ENCODE data around the gene CGREF1. TPM values are rescaled to one million over a fixed set of nuclear protein-coding genes. Genes with fewer than 3 reads are reported as not detected.
A peak's percentile ranks its signal among the peaks of the same experiment; 100 is the strongest.

Gene CGREF1
- total RNA-seq, 1 experiment from 2014 or later = 12.9 TPM

GRCh38 chr2:27051902-27052645 lies 66.9 kb downstream of the CGREF1 start:
- BruUV-seq (replicated peaks) = no TSS peak
- no peaks in the 10 kb centered on the region for H3K27me3 Mint-ChIP-seq (ENCODE audit: insufficient read depth, unreplicated experiment)

DNA sequence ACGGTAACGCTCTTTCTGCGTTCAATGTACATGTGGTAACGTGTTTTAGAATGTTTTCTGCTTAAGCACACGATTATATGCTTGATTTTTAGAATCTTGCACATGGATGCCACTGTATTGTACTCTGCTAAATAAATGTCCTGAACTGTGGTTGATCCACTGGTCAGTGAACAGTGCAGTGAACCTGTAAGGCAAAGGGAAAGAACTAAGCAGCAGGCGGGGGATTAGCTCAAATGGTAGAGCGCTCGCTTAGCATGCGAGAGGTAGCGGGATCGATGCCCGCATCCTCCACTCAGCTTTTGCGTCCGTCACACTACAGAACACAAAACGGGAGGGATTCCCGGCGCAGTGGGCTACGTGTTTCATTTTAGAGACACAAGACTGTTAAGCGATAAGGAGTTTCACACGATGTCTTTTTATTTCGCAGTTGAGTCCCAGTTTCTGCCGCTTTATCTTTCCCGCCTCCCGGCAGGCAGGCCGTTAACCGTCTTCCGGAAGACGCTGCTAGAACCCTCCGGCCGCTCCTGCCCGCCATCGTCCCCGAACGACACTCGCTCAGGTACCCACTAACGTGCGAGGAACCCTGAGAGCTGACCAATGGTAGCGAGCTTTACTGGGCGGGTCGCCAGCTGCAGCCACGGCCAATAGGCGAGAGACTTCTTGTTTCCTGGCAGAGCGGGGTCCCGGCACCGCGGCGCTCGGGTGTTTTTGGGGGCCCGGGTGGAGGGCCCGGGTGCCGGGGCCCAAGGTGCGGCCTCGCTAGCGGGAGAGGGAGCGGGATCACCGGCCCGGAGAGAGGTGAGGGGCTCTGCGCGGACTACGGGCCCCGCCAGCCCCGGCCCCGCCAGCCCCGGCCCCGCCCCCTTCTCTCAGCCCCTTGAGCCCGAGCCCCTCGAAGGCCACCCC lies 67.7 kb downstream of the CGREF1 start, which contains the start of gene AGBL5:
Gene AGBL5 (plus strand): TSS at position 673 of the 906 bp plus-strand sequence. CDS start 1,291 bp downstream, outside the sequence.
- intact Hi-C loops (cut with micrococcal nuclease) = loop anchor here (1.0 to 2.0 kb wide), 3 partner anchors 19 to 90 kb away; partner anchors contain the start of genes KHK and TMEM214
- peak; percentile 91 for DNase-seq (ENCODE audit: unreplicated experiment)
- H3K27ac Mint-ChIP-seq (ENCODE audit: low read depth, unreplicated experiment) = peak within 1 kb of the TSS; percentile 84
- CTCF ChIA-PET = interaction anchor here (0.6 to 1.7 kb wide), 9 partner anchors 14 to 251 kb away, joined by 3 to 5 read pairs (median 4); partner anchors contain the start of gene OST4
- no peaks in the 10 kb centered on the region for H3K27me3 Mint-ChIP-seq (ENCODE audit: insufficient read depth, unreplicated experiment)
- no TSS peak for BruUV-seq (replicated peaks)
- H3K4me3 Mint-ChIP-seq (ENCODE audit: unreplicated experiment) = peak within 1 kb of the TSS; percentile 93
- peaks cover 40% of the 10 kb centered on the region for H3K36me3 Mint-ChIP-seq (ENCODE audit: insufficient read depth, unreplicated experiment)
- TF ChIP-seq CTCF (IDR thresholded peaks at IDR 0.05; ENCODE audit: unreplicated experiment) = no peak
- POLR2A ChIA-PET = interaction anchor here (0.6 to 9.2 kb wide), 28 partner anchors 8 to 305 kb away, joined by 3 to 175 read pairs (median 5); partner anchors contain the start of genes ATRAID, EMILIN1, GTF3C2 and KHK
- no peaks in the 10 kb centered on the region for H3K9me3 Mint-ChIP-seq (ENCODE audit: unreplicated experiment)
- no peaks in the 10 kb centered on the region for H3K4me1 Mint-ChIP-seq (ENCODE audit: insufficient read depth, unreplicated experiment)

More at GRCh38 chr2:27051902-27052645, 66.9 kb downstream of the CGREF1 start:
- peak overlapping the region; percentile 93 for H3K4me3 Mint-ChIP-seq (ENCODE audit: unreplicated experiment)
- peak overlapping the region; percentile 84 for H3K27ac Mint-ChIP-seq (ENCODE audit: low read depth, unreplicated experiment)
- TF ChIP-seq CTCF (IDR thresholded peaks at IDR 0.05; ENCODE audit: unreplicated experiment) = no peak
- POLR2A ChIA-PET = interaction anchor here (0.5 to 9.2 kb wide), 21 partner anchors 9 to 304 kb away, joined by 3 to 175 read pairs (median 4); partner anchors contain the start of genes ATRAID, EMILIN1, GTF3C2 and KHK
- no peaks in the 10 kb centered on the region for H3K9me3 Mint-ChIP-seq (ENCODE audit: unreplicated experiment)
- peak; percentile 13 for DNase-seq (ENCODE audit: unreplicated experiment)
- no peaks in the 10 kb centered on the region for H3K4me1 Mint-ChIP-seq (ENCODE audit: insufficient read depth, unreplicated experiment)
- peaks cover 42% of the 10 kb centered on the region for H3K36me3 Mint-ChIP-seq (ENCODE audit: insufficient read depth, unreplicated experiment)
- intact Hi-C loops (cut with micrococcal nuclease) = loop anchor here (2.0 kb wide), 1 partner anchor 35 kb away; the partner anchor contains the start of gene KHK
- CTCF ChIA-PET = interaction anchor here (0.6 to 1.3 kb wide), 5 partner anchors 35 to 339 kb away, joined by 3 to 4 read pairs (median 3); no protein-coding TSS in a partner anchor

Other genes starting within 250 kb of the CGREF1 start
- gene MAPRE3, start 148.5 kb downstream of the CGREF1 start, total RNA-seq (2022) = 18.0 and 26.0 TPM in 2 replicates
- 118 and 138 TPM in 2 replicates for gene TMEM214, start 86.2 kb downstream of the CGREF1 start, total RNA-seq (2022)
- 18.9 and 22.7 TPM in 2 replicates for gene AGBL5, start 67.5 kb downstream of the CGREF1 start, total RNA-seq (2022)
- 257 and 340 TPM in 2 replicates for gene OST4, start 47.5 kb downstream of the CGREF1 start, total RNA-seq (2022)
- 0.20 and 0.21 TPM in 2 replicates for gene EMILIN1, start 40.5 kb downstream of the CGREF1 start, total RNA-seq (2022)
- 1.7 and 2.6 TPM in 2 replicates for gene KHK, start 32.4 kb downstream of the CGREF1 start, total RNA-seq (2022)
- not detected in 2 replicates for gene ABHD1, start 4.7 kb upstream of the CGREF1 start, total RNA-seq (2022)
- 55.1 and 68.5 TPM in 2 replicates for gene PREB, start 15.5 kb upstream of the CGREF1 start, total RNA-seq (2022)
- not detected in 2 replicates for gene PRR30, start 20.3 kb upstream of the CGREF1 start, total RNA-seq (2022)
- gene TCF23, start 29.9 kb upstream of the CGREF1 start, total RNA-seq (2022) = not detected in 2 replicates
- gene ATRAID, start 92.9 kb upstream of the CGREF1 start, total RNA-seq (2022) = 115 and 122 TPM in 2 replicates
- 25.9 and 26.9 TPM in 2 replicates for gene SLC5A6, start 93.1 kb upstream of the CGREF1 start, total RNA-seq (2022)
- gene CAD, start 98.2 kb upstream of the CGREF1 start, total RNA-seq (2022) = 59.5 and 66.5 TPM in 2 replicates
- not detected in 2 replicates for gene SLC30A3, start 143.9 kb upstream of the CGREF1 start, total RNA-seq (2022)
- not detected in 2 replicates for gene DNAJC5G, start 156.3 kb upstream of the CGREF1 start, total RNA-seq (2022)
- gene TRIM54, start 163.3 kb upstream of the CGREF1 start, total RNA-seq (2022) = not detected in 2 replicates
- 7.9 and 9.5 TPM in 2 replicates for gene UCN, start 189.3 kb upstream of the CGREF1 start, total RNA-seq (2022)
- gene MPV17, start 204.0 kb upstream of the CGREF1 start, total RNA-seq (2022) = 104 and 114 TPM in 2 replicates
- 47.5 and 47.8 TPM in 2 replicates for gene GTF3C2, start 237.6 kb upstream of the CGREF1 start, total RNA-seq (2022)